Tibial nerve (tissue), 4 donors: ENCODE measurements around the gene KRT222.

Experiments used
- EP300 ChIP-seq, 2 donors: sonication (generic); formaldehyde crosslinking; IDR thresholded peaks; one replicate each; pipeline ENCODE4 v1.6.1; 2017; ENCODE audit warnings: antibody characterized with exemption in 2 of 2, mild to moderate bottlenecking in 1 of 2
- POLR2A ChIP-seq, 2 donors: fragments of 450-650 bp; IDR thresholded peaks; one replicate each; pipeline ENCODE4 v1.6.1; 2017; ENCODE audit warnings: antibody characterized with exemption in 2 of 2, mild to moderate bottlenecking in 2 of 2, moderate library complexity in 2 of 2
- TF ChIP-seq, protein P1 (sequence below), 5 experiments: fragments of 200-600 bp in 3 of 5; fragments of 450-650 bp in 2 of 5; sonication (generic) in 3 of 5; IDR thresholded peaks; one replicate each; pipeline ENCODE4 v1.5.1; 2016 to 2019; ENCODE audit warnings: antibody characterized with exemption in 5 of 5, mild to moderate bottlenecking in 3 of 5, moderate library complexity in 2 of 5

DNA sequence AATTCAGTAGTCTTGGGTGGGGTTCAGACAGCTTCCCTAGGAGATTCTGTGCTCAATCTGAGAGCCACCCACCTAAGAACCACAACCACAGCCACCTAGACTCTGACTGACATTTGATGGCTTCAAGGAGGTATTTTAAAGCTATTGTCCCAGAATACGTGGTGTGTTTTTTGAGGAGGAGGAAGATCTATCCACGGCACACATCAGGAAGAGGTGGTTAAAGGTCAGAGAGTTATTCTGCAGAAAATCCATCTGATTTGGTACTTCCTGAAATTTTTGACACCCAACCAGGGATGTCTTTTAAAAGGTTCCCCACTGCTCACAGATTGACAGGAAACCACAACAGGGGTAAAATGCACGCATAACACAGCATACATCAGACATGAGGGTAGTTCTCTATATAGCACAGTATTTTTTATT lies 42.5 kb downstream of the KRT222 start:
- TF ChIP-seq POLR2A (IDR thresholded peaks at IDR 0.05) (no peak), EP300 (IDR thresholded peaks at IDR 0.05) (no peak)
- TF ChIP-seq, protein P1, sequence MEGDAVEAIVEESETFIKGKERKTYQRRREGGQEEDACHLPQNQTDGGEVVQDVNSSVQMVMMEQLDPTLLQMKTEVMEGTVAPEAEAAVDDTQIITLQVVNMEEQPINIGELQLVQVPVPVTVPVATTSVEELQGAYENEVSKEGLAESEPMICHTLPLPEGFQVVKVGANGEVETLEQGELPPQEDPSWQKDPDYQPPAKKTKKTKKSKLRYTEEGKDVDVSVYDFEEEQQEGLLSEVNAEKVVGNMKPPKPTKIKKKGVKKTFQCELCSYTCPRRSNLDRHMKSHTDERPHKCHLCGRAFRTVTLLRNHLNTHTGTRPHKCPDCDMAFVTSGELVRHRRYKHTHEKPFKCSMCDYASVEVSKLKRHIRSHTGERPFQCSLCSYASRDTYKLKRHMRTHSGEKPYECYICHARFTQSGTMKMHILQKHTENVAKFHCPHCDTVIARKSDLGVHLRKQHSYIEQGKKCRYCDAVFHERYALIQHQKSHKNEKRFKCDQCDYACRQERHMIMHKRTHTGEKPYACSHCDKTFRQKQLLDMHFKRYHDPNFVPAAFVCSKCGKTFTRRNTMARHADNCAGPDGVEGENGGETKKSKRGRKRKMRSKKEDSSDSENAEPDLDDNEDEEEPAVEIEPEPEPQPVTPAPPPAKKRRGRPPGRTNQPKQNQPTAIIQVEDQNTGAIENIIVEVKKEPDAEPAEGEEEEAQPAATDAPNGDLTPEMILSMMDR (IDR thresholded peaks at IDR 0.05), result no peak
